Type B pancreatic cell (in vitro differentiated cells): Measurements from ENCODE around the gene SDCCAG8. TPM values are rescaled to one million over a fixed set of nuclear protein-coding genes. Genes with fewer than 3 reads are reported as not detected.
"Not testable (repeated sequence)": the region's sequence is repeated elsewhere in the genome, so short reads cannot be mapped to it uniquely, and the experiment has no call there.

ENCODE experiments used
- DNase-seq: peaks from one replicate; pipeline ENCODE4 v3.0.0; 2021; ENCODE audit warnings: mixed read lengths; ENCODE audit not compliant: unreplicated experiment; ENCODE audit errors: extremely low spot score
- H3K27ac Mint-ChIP-seq: 2 replicates; pipeline ENCODE4 v1.8.0; 2021; ENCODE audit warnings: mild to moderate bottlenecking, mixed read lengths
- H3K27me3 Mint-ChIP-seq: 2 replicates; pipeline ENCODE4 v1.8.0; 2021; ENCODE audit warnings: mixed read lengths
- H3K36me3 Mint-ChIP-seq: 2 replicates; pipeline ENCODE4 v1.8.0; 2021; ENCODE audit warnings: mixed read lengths
- H3K4me1 Mint-ChIP-seq: one replicate; pipeline ENCODE4 v1.8.0; 2021; ENCODE audit warnings: mixed read lengths; ENCODE audit not compliant: unreplicated experiment
- H3K4me3 Mint-ChIP-seq: 2 replicates; pipeline ENCODE4 v1.8.0; 2021; ENCODE audit warnings: mild to moderate bottlenecking, mixed read lengths
- H3K9me3 Mint-ChIP-seq: 2 replicates; pipeline ENCODE4 v1.8.0; 2021; ENCODE audit warnings: mixed read lengths
- long read RNA-seq: library from polyadenylated mRNA; unstranded; transcript quantifications from one replicate; pipeline ENCODE4 v2.0.0, GENCODE V29; 2020
- total RNA-seq: library from RNA; stranded (reverse); gene quantifications from 2 replicates; pipeline ENCODE4 v1.2.1, GENCODE V29; 2021; ENCODE audit warnings: low replicate concordance
- TF ChIP-seq, protein P1 (sequence below): fragments of 200-600 bp; sonication (generic); conservative IDR thresholded peaks from 2 replicates; pipeline ENCODE4 v1.5.0; 2021; ENCODE audit warnings: antibody characterized with exemption, mild to moderate bottlenecking

Gene SDCCAG8
- 25.4 and 26.0 TPM in 2 replicates for total RNA-seq
- long read RNA-seq, partial matches to known transcripts = 27 of 65 reads
- long read RNA-seq, other reads (novel, unspliced or antisense) = 33 of 65 reads

DNA sequence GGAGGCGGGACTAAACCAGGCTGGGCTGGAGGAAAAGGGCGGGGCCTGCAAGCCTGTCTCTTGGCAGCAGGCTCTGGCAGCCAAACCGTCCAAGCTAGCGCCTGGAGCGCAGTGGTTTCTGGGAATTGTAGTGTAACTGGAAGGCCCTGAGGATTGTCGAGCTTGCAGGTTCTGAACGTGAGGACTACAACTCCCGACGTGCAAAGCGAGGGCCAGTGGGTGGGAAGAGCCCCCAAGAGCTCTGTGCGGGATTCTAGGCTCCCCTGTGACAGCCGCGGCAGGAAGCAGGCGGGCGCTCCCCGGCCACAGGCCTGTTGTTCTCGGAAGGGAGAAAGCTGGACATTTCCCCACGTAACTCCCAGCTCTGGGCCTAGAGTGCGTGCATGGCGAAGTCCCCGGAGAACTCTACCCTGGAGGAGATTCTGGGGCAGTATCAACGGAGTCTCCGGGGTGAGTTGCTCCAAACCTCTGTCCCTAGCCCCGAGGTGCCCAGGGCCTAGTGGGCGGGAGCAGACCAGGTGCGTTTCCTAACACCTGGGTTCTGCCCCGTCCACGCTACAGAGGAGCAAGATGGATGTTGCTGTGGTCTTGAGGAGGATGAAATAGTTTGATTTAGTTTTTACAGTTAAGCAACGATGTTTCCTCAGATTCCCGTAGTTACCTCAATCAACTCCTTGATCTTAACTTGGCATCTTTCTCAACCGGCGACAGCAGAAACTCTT lies at the start of gene SDCCAG8:
TSS of gene SDCCAG8 (plus strand) at position 251 of the 722 bp plus-strand sequence. CDS start at position 384, 133 bp downstream.
- H3K4me3 Mint-ChIP-seq = peak within 1 kb of the TSS; percentile 98
- H3K36me3 Mint-ChIP-seq = no peaks in the 10 kb centered on the region
- peak within 1 kb of the TSS; percentile 99 for H3K27ac Mint-ChIP-seq
- TF ChIP-seq, protein P1, sequence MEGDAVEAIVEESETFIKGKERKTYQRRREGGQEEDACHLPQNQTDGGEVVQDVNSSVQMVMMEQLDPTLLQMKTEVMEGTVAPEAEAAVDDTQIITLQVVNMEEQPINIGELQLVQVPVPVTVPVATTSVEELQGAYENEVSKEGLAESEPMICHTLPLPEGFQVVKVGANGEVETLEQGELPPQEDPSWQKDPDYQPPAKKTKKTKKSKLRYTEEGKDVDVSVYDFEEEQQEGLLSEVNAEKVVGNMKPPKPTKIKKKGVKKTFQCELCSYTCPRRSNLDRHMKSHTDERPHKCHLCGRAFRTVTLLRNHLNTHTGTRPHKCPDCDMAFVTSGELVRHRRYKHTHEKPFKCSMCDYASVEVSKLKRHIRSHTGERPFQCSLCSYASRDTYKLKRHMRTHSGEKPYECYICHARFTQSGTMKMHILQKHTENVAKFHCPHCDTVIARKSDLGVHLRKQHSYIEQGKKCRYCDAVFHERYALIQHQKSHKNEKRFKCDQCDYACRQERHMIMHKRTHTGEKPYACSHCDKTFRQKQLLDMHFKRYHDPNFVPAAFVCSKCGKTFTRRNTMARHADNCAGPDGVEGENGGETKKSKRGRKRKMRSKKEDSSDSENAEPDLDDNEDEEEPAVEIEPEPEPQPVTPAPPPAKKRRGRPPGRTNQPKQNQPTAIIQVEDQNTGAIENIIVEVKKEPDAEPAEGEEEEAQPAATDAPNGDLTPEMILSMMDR = no peak
- H3K27me3 Mint-ChIP-seq = no peaks in the 10 kb centered on the region
- peaks cover 23% of the 10 kb centered on the region for H3K4me1 Mint-ChIP-seq
- H3K9me3 Mint-ChIP-seq = no peaks in the 10 kb centered on the region
- DNase-seq = peak; percentile 95

DNA sequence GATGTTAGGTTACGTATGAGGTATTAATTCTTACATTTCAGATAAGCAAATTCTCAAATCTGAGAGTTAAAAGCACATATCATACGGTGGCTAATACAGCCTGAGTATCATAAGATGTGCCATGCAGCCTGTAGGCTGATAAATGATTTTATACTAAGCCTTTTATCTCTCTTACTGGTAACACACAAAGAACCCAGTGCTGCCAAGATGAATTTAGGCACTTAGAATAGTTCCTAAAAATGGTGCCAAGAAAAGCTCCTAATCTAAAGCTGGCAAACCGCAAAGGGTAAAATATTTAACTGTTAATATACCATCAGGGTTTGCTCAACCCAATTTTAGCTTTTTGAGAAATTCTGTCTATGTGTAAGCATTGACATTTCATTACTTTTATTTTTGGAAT lies 43.9 kb upstream of the SDCCAG8 start:
- not testable (repeated sequence) for H3K4me1 Mint-ChIP-seq, H3K27me3 Mint-ChIP-seq, H3K4me3 Mint-ChIP-seq, H3K9me3 Mint-ChIP-seq, H3K27ac Mint-ChIP-seq, DNase-seq
- H3K36me3 Mint-ChIP-seq = peaks cover 11% of the 10 kb centered on the region

DNA sequence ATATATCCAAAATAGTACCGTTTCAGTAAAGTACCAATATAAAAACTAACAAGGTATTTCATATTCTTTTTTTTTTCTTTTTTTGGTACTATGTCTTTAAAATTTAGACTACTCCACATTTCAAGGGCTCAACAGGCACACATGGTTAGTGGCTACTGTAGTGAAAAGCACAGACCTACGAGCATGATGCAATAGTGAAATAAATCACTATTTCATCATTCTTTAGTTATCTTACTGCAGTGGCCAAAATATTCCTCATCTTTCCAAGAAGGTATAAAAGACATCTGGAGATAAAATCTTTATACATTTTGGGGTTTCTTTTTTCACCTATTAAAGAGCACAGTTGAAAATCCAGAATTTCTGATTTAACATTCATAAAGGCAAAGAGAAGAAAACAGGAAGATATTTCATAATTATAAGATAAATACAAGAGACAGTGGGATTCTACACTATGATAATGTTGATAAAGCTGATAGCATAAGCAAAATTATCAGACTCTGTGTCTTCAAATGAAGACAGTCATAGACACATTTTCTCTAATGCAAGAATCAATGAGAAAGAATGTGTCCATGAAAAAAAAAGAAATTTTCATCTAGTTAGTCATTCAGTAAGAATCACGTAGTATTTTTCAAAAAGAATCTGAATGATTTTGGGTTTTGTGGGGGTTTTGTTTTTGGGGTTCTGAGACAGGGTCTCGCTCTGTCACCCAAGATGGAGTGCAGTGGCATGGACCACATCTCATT lies 42.6 kb upstream of the SDCCAG8 start:
- TF ChIP-seq, protein P1 = no peak
- H3K27me3 Mint-ChIP-seq = no peaks in the 10 kb centered on the region
- H3K4me1 Mint-ChIP-seq = no peaks in the 10 kb centered on the region
- no peak overlapping the region for H3K27ac Mint-ChIP-seq
- H3K4me3 Mint-ChIP-seq = no peak overlapping the region
- no peak for DNase-seq
- H3K9me3 Mint-ChIP-seq = peaks cover 4% of the 10 kb centered on the region
- H3K36me3 Mint-ChIP-seq = peaks cover 23% of the 10 kb centered on the region

DNA sequence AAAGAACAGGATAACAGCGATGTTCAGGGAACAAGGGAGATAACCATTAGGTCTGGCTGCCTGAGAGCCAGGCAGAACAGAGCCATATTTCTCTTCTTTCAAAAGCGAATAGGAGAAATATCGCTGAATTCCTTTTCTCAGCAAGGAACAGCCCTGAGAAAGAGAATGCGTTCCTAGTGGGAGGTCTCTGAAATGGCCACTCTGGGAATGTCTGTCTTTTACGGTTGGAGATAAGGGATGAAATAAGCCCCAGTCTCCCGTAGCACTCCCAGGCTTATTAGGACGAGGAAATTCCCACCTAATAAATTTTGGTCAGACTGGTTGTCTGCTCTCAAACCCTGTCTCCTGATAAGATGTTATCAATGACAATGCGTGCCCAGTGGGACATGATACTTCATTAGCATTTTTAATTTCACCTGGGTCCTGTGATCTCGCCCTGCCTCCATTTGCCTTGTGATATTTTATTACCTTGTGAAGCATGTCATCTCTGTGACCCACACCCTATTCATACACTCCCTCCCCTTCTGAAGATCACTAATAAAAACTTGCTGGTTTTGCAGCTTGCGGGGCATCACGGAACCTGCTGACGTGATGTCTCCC lies 40.5 kb upstream of the SDCCAG8 start:
- peaks cover 37% of the 10 kb centered on the region for H3K36me3 Mint-ChIP-seq
- H3K4me1 Mint-ChIP-seq, DNase-seq, H3K9me3 Mint-ChIP-seq, H3K27me3 Mint-ChIP-seq, H3K4me3 Mint-ChIP-seq, H3K27ac Mint-ChIP-seq: not testable (repeated sequence)

DNA sequence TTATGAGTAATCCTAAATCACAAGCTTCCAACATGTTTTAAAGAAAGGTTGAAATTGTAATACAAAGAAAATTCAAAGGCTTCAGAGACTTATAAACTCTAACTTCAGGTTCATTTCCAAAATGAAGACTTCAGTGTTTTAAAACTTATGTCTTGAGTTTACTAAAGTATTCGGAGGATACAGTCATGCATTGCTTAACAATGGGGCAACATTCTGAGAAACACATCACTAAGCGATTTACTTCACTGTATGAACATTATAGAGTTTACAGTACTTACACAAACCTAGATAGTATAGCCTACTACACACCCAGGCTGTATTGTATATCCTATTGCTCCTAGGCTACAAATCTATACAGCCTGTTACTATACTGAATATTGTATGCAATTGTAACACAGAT lies 39.1 kb upstream of the SDCCAG8 start:
- TF ChIP-seq, protein P1 = no peak
- peaks cover 46% of the 10 kb centered on the region for H3K36me3 Mint-ChIP-seq
- H3K27me3 Mint-ChIP-seq = no peaks in the 10 kb centered on the region

DNA sequence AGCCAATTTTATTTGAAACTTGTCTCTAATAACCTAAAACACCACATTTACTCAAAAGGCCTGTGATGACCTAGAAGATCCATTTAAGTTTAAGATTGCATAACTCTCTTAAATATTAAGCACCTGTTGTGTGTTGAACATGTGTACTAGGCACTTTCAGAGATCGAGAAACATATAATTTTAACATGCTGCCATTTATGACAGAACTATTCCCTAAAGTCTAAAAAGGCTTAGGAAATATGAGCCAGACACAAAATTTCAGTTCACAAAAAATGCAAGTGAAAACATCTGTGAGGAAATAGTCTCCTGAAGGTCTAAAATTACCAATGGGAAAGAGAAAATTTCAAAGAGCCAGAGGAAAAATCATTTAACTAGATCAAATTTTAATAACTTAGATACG lies 38.5 kb upstream of the SDCCAG8 start:
- no peaks in the 10 kb centered on the region for H3K4me1 Mint-ChIP-seq
- H3K4me3 Mint-ChIP-seq = no peak overlapping the region
- TF ChIP-seq, protein P1 = no peak
- DNase-seq = no peak
- peaks cover 4% of the 10 kb centered on the region for H3K9me3 Mint-ChIP-seq
- H3K27me3 Mint-ChIP-seq = no peaks in the 10 kb centered on the region
- no peak overlapping the region for H3K27ac Mint-ChIP-seq
- H3K36me3 Mint-ChIP-seq = peaks cover 48% of the 10 kb centered on the region

More for the DNA sequence above, 39.1 kb upstream of the SDCCAG8 start:
- H3K9me3 Mint-ChIP-seq = peaks cover 4% of the 10 kb centered on the region
- DNase-seq = no peak
- H3K4me1 Mint-ChIP-seq = no peaks in the 10 kb centered on the region
- H3K27ac Mint-ChIP-seq = no peak overlapping the region
- no peak overlapping the region for H3K4me3 Mint-ChIP-seq
